ENCODE measurements around the gene SNX27.
"Not testable (repeated sequence)": the region's sequence is repeated elsewhere in the genome, so short reads cannot be mapped to it uniquely, and the experiment has no call there.

SNX27 gene

GRCh38 chr1:151643085-151643484, 31.2 kb downstream of the SNX27 start:
- not testable (repeated sequence) for DNase-seq

DNA sequence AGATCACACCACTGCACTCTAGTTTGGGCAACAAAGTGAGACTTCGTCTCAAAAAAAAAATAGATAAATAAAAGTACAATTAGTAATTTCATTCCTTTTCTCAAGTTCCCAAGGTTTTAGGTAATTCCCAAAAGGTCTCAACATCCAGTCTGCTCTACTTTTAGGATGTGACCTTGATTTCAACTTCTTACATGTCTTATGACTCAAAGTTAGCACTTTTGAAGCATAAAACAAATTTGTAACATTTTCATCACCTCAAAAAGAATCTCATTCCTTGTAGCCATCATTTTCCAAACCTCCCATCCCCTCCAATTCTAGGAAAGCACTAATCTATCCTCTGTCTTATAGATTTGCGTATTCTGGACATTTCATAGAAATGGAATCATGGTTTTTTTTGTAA, 32.2 kb downstream of the SNX27 start:
- no peak for DNase-seq

GRCh38 chr1:151653397-151653796, 41.5 kb downstream of the SNX27 start:
- no peak for DNase-seq

DNA sequence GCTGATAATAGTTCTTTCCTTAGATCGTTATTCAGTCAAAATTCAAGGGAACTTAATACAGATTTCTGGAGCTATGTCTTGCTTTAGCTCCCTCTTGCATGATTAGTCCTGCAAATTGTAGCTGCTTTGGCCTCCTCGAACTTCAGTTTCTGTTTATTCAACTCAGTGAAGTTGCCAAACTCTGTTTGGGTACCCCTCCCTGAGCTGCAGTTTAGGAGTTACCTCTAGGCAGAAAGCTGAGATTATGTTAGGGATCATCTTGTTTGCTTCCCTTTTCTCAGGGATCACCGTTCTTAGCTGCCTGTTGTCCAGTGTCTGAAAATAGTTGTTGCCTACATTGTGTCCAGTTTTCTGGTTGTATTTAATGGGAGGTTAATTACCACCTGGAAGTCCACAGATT, 43.5 kb downstream of the SNX27 start:
- no peak for DNase-seq

GRCh38 chr1:151661751-151662150, 49.9 kb downstream of the SNX27 start:
- DNase-seq, result no peak

DNA sequence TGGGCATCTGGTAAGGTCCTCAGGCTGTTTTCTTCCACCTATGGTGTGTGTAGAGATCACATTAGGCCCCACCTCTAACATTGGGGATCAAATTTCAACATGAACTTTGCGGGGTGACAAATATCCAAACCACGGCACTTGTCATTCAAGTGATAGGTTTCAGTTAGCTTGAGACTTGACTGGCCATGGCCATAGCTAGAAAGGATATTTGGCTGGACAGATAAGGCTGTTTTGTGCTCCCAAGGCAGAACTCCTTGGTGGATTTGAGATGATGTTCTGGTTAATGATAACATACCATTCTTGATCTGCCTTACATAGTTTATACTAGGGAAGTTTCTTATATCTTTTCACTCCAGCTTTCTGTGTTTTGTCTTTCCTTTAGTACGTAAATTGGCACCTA, 56.2 kb downstream of the SNX27 start:
- DNase-seq, result no peak

- not testable (repeated sequence) for DNase-seq
Observed at GRCh38 chr1:151670036-151670675, 58.3 kb downstream of the SNX27 start.

- DNase-seq, result no peak
Observed at GRCh38 chr1:151673407-151673806, 61.6 kb downstream of the SNX27 start.

GRCh38 chr1:151680391-151680790, 68.5 kb downstream of the SNX27 start:
- DNase-seq, result no peak

DNA sequence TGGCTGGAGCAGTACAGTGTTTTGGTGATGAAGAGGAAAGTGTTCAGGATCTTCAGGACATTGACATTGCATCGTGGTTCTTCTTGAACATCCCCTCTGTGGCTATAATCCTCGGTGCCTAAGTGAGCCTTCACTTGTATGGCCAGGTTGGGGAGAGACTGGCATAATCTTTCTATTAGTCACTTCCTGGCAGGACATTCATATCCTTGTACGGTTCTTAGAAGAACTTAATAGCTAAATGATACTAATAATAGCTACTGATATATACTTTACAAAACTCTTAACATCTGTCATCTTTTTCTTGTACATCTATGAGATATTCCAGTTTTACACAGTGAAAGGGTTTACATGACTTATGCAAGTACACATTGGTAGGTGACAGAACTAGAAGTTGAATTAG, 69.0 kb downstream of the SNX27 start:
- no peak for DNase-seq

- DNase-seq, result no peak
Observed at GRCh38 chr1:151681923-151682322, 70.1 kb downstream of the SNX27 start.

- not testable (repeated sequence) for DNase-seq
Observed at GRCh38 chr1:151682901-151683300, 71.1 kb downstream of the SNX27 start.

GRCh38 chr1:151684128-151684527, 72.3 kb downstream of the SNX27 start:
- DNase-seq, result no peak

- no peak for DNase-seq
Observed at GRCh38 chr1:151686561-151686960, 74.7 kb downstream of the SNX27 start.

DNA sequence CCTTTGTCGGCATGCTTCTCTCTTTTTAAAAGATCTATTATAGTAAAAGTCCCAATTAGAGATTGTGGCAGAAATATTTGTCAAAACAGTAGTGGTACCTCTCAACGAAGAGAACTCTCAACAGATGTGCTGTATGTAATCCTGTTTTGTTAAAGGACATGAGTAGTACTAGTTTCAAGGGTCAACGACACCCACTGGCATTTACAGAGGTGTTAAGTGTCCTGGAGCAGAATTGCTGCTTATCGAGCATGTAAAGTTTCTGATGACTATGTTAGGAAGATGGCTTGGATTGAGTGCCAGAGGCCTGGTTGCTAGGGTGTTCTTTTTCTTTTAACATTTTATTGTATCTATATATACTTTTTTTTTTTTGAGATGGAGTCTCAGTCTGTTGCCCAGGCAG, 77.6 kb downstream of the SNX27 start:
- no peak for DNase-seq

- DNase-seq, result no peak
Observed at GRCh38 chr1:151692226-151692625, 80.4 kb downstream of the SNX27 start.

- DNase-seq, result no peak
Observed at GRCh38 chr1:151693057-151693651, 81.3 kb downstream of the SNX27 start.

GRCh38 chr1:151701515-151701914, 89.7 kb downstream of the SNX27 start:
- no peak for DNase-seq

GRCh38 chr1:151702936-151703335, 91.1 kb downstream of the SNX27 start:
- no peak for DNase-seq

- no peak for DNase-seq
Observed at GRCh38 chr1:151703813-151704212, 92.0 kb downstream of the SNX27 start.

- no peak for DNase-seq
Observed at GRCh38 chr1:151704246-151704645, 92.4 kb downstream of the SNX27 start.

DNA sequence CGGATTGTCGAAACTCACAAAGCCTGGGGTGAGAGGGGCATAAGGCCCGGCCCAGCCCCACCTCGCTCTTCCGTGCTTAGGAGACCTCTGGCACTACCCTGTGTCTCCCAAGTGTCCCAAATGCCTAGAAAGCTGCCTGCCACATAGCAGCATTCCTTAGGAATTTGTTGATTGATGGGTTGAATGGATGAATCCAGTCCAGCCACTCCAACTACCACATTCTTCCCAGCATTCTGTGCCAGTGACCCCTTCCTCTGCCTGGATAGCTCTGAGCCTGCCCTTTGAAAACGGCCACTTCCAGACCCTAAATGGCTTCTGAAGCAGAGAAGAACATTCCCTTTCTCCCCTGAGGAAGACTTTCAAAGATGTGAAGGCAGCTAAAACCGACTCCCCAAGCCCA, 93.3 kb downstream of the SNX27 start:
- DNase-seq, result no peak

GRCh38 chr1:151705753-151706463, 94.1 kb downstream of the SNX27 start:
- no peak for DNase-seq

Data from activated CD4-positive, alpha-beta T cell treated with anti-CD3 and anti-CD28 coated beads, Interleukin-2, amount 50 U/mL, for 1 hour (primary cell).